ENCODE data around the gene SLC45A1.

Gene SLC45A1

DNA sequence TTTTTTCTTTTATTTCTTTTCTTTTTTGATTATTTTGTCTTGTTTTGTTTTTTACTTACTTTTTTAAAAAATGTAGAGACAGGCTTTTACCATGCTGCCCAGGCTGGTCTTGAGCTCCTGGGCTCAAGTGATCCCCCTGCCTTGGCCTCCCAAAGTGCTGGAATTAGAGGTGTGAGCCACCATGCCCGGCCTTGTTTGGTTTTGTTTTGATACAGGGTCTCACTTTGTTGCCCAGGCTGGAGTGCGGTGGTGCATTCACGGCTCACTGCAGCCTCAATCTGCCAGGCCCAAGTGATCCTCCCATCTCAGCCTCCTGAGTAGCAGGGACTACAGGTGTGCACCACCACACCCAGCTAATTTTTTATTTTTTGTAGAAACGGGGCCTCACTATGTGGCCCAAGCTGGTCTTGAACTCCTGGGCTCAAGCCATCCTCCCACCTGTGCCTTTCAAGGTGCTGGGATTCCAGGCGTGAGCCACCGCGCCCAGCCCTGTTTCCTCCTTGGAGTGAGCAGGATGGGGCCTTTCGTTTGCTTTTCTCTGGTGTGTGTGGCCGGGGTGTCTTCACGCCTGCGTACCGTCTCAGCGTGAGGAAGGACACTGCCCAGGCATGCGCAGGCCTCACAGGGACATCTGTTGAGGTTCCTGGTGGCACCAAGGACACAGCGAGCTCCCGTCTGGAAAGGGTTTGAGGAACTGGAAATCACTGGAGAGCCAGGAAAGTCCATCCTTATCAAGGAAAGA, 15.5 kb downstream of the SLC45A1 start:
- no peak for DNase-seq (ENCODE audit: low read depth)
- TF ChIP-seq, protein P1, sequence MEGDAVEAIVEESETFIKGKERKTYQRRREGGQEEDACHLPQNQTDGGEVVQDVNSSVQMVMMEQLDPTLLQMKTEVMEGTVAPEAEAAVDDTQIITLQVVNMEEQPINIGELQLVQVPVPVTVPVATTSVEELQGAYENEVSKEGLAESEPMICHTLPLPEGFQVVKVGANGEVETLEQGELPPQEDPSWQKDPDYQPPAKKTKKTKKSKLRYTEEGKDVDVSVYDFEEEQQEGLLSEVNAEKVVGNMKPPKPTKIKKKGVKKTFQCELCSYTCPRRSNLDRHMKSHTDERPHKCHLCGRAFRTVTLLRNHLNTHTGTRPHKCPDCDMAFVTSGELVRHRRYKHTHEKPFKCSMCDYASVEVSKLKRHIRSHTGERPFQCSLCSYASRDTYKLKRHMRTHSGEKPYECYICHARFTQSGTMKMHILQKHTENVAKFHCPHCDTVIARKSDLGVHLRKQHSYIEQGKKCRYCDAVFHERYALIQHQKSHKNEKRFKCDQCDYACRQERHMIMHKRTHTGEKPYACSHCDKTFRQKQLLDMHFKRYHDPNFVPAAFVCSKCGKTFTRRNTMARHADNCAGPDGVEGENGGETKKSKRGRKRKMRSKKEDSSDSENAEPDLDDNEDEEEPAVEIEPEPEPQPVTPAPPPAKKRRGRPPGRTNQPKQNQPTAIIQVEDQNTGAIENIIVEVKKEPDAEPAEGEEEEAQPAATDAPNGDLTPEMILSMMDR (IDR thresholded peaks at IDR 0.05; ENCODE audit: control insufficient read depth, insufficient read depth, low read depth, low read length, missing control alignments): no peak
- H3K4me3 ChIP-seq (ENCODE audit: control insufficient read depth, low read depth, low read length): no peak overlapping the region

DNA sequence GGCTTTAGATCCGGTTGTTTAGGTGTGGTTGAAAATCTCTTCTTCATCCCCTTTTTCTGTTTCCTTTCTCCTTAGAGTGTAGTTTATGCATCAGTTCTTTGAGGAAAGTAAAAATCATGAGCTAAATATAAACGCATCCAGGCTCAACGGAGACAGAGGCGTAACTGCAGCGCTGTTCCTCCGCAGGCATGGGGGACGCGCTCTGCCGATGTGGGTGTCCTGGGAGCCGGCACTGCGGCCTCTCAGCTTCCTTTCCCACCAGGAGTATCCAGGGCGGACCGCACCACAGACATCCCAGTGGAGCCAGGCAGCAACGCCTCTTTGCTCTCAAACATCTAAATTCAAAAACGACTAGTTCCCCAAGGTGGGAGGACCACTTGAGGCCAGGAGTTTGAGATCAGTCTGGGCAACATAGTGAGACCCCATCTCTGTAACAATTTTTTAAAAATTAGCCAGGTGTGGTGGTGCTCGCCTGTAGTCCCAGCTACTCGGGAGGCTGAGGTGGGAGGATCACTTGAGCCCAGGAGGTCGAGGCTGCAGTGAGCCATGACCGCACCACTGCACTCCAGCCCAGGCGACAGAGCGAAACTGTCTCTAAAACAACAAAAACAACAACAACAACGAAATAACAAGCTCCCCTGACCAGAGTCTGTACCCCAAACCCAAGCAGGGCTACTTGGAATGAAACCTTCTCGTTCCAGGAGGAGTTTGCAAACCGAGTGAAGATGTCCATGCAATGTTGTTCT, 16.4 kb downstream of the SLC45A1 start:
- DNase-seq (ENCODE audit: low read depth): no peak
- TF ChIP-seq, protein P1 (IDR thresholded peaks at IDR 0.05; ENCODE audit: control insufficient read depth, insufficient read depth, low read depth, low read length, missing control alignments): no peak
- H3K4me3 ChIP-seq (ENCODE audit: control insufficient read depth, low read depth, low read length): no peak overlapping the region

DNA sequence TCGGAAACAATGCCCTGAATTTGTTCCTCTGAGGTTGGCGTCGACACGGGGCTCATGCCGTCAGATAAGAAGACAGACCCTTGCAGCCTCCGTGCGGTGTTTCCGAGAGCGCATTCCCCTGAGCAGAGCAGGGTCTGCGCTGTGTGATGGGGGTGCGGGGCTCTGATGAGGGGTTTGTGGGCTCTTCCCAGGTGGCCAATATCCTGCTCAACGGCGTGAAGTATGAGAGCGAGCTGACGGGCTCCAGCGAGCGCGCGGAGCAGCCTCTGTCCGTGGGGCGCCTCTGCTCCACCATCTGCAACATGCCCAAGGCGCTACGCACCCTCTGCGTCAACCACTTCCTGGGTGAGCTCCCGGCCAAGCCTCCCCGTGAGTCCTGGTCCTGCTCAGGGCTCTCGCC, 17.3 kb downstream of the SLC45A1 start:
- TF ChIP-seq, protein P1 (IDR thresholded peaks at IDR 0.05; ENCODE audit: control insufficient read depth, insufficient read depth, low read depth, low read length, missing control alignments): no peak
- no peak for DNase-seq (ENCODE audit: low read depth)
- H3K4me3 ChIP-seq (ENCODE audit: control insufficient read depth, low read depth, low read length): no peak overlapping the region

DNA sequence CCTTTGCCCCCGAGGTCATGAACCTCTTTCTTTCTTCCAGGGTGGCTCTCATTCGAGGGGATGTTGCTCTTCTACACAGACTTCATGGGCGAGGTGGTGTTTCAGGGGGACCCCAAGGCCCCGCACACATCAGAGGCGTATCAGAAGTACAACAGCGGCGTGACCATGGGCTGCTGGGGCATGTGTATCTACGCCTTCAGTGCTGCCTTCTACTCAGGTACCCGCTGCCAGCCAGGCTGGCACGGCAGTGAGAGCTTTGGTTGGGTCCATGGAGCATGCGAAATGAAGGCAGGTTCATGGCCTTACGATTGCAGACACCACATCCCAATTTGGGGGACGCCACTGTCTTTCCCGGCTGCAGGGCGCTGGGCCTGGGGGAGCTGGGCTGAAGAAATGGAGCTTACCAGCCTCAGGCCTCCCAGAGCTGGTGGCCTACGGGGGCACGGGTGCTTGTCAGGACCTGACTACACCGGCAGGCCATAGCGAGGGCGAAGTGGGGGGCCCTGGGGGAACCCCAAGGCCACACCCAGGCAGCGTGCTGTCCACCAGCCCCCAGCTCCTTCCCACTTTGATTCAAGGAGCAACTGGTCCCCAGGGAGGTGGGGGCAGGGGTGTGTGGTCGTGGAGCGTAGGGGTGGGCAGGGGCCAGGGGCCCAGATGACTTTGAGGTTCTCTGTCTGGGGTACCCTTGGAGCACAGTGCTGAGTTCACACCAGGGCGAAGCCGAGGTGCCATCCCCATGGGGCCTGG, 20.0 kb downstream of the SLC45A1 start:
- DNase-seq (ENCODE audit: low read depth): no peak
- TF ChIP-seq, protein P1 (IDR thresholded peaks at IDR 0.05; ENCODE audit: control insufficient read depth, insufficient read depth, low read depth, low read length, missing control alignments): no peak
- no peak overlapping the region for H3K4me3 ChIP-seq (ENCODE audit: control insufficient read depth, low read depth, low read length)

DNA sequence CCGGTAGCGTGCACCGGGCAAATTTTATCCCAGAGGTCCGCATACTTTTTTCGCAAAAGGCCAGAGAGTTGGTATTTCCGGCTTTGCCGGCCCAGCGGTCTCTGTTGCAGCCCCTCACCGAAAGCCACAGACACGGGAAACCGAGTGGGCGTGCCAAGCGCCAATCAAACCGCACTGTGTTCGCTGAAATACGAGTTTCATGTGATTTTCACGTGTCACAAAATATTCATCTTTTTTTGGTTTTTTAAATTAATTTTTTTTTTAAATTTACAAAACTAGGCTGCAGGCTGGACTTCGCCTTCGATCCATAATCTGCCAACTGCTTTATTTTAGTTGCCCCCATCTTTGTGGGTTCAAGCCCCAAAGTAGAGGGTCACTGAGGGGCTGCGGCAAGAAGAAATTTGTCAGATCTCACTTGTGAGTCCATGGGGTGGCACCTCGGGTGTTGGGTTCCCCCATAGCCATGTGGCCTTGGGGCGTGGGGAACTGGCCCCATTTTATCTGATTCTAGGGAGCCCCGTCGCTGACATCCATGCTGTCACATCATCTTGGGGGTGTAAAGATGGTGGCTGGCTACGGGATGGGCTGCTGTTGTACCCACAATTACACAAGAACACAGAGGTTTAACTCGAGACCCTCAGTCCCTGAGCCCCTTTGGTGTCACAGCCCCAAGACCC, 20.8 kb downstream of the SLC45A1 start:
- H3K4me3 ChIP-seq (ENCODE audit: control insufficient read depth, low read depth, low read length): no peak overlapping the region
- no peak for DNase-seq (ENCODE audit: low read depth)
- TF ChIP-seq, protein P1 (IDR thresholded peaks at IDR 0.05; ENCODE audit: control insufficient read depth, insufficient read depth, low read depth, low read length, missing control alignments): no peak

DNA sequence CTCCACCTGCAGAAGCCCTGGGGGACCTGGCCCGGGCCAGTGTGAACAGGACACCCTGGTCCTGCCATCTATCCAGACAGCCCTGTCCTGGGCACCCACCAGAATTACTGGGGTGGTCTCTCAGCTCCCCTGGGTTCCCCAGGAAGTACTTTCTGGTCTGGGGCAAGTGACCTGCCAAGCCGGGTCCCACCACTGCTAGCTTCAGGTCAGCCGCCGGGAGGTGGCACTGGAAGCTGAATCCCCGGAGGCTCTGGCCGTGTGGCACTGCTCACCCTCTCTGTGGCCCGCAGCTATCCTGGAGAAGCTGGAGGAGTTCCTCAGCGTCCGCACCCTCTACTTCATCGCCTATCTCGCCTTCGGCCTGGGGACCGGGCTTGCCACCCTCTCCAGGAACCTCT, 21.3 kb downstream of the SLC45A1 start:
- DNase-seq (ENCODE audit: low read depth): no peak
- H3K4me3 ChIP-seq (ENCODE audit: control insufficient read depth, low read depth, low read length): no peak overlapping the region
- TF ChIP-seq, protein P1 (IDR thresholded peaks at IDR 0.05; ENCODE audit: control insufficient read depth, insufficient read depth, low read depth, low read length, missing control alignments): no peak

Measured in AG09309 (cell line).